Endothelial cell (in vitro differentiated cells): ENCODE data around the gene SMAD6. TPM values are rescaled to one million over a fixed set of nuclear protein-coding genes. Genes with fewer than 3 reads are reported as not detected.

Experiments used
- DNase-seq: peaks from one replicate; pipeline ENCODE4 v3.0.0; 2021; ENCODE audit warnings: low spot score
- H3K27ac Mint-ChIP-seq: one replicate; pipeline ENCODE4 v1.8.0; 2021; ENCODE audit warnings: mixed read lengths, inconsistent platforms; ENCODE audit not compliant: unreplicated experiment
- H3K27me3 Mint-ChIP-seq: one replicate; pipeline ENCODE4 v1.8.0; 2021; ENCODE audit warnings: mild to moderate bottlenecking, moderate library complexity, mixed read lengths, inconsistent platforms; ENCODE audit not compliant: unreplicated experiment
- H3K36me3 Mint-ChIP-seq: one replicate; pipeline ENCODE4 v1.8.0; 2021; ENCODE audit warnings: mild to moderate bottlenecking, low read depth, mixed read lengths, inconsistent platforms; ENCODE audit not compliant: unreplicated experiment
- H3K4me1 Mint-ChIP-seq: one replicate; pipeline ENCODE4 v1.8.0; 2021; ENCODE audit warnings: mild to moderate bottlenecking, mixed read lengths, inconsistent platforms; ENCODE audit not compliant: unreplicated experiment
- H3K4me3 Mint-ChIP-seq: one replicate; pipeline ENCODE4 v1.8.0; 2021; ENCODE audit warnings: mild to moderate bottlenecking, mixed read lengths, inconsistent platforms; ENCODE audit not compliant: unreplicated experiment
- H3K9me3 Mint-ChIP-seq: one replicate; pipeline ENCODE4 v1.8.0; 2021; ENCODE audit warnings: mixed read lengths, inconsistent platforms; ENCODE audit not compliant: unreplicated experiment
- total RNA-seq: library from RNA; stranded (reverse); fragmentation: NEBNext Ultra II Directional; extraction: Animal tissue kit (Norgen Biotek cat#: 25700); gene quantifications from one replicate; pipeline ENCODE4 v1.2.1, GENCODE V29; 2021; ENCODE audit not compliant: unreplicated experiment
- TF ChIP-seq, protein P1 (sequence below): fragments of 200-600 bp; sonication (generic); IDR thresholded peaks from one replicate; pipeline ENCODE4 v1.5.0; 2021; ENCODE audit warnings: antibody characterized with exemption; ENCODE audit not compliant: unreplicated experiment

The SMAD6 gene
- total RNA-seq, 1 donor from 2014 or later = 21.3 TPM

GRCh38 chr15:66718220-66718988 is 16.4 kb downstream of the SMAD6 start:
- Mint-ChIP-seq H3K27me3 (peaks cover 5% of the 10 kb centered on the region), H3K9me3 (no peaks in the 10 kb centered on the region), H3K27ac (no peak overlapping the region), H3K4me1 (peaks cover 56% of the 10 kb centered on the region), H3K36me3 (peaks cover 32% of the 10 kb centered on the region), H3K4me3 (no peak overlapping the region)
- DNase-seq = no peak
- TF ChIP-seq, protein P1, sequence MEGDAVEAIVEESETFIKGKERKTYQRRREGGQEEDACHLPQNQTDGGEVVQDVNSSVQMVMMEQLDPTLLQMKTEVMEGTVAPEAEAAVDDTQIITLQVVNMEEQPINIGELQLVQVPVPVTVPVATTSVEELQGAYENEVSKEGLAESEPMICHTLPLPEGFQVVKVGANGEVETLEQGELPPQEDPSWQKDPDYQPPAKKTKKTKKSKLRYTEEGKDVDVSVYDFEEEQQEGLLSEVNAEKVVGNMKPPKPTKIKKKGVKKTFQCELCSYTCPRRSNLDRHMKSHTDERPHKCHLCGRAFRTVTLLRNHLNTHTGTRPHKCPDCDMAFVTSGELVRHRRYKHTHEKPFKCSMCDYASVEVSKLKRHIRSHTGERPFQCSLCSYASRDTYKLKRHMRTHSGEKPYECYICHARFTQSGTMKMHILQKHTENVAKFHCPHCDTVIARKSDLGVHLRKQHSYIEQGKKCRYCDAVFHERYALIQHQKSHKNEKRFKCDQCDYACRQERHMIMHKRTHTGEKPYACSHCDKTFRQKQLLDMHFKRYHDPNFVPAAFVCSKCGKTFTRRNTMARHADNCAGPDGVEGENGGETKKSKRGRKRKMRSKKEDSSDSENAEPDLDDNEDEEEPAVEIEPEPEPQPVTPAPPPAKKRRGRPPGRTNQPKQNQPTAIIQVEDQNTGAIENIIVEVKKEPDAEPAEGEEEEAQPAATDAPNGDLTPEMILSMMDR = no peak

DNA sequence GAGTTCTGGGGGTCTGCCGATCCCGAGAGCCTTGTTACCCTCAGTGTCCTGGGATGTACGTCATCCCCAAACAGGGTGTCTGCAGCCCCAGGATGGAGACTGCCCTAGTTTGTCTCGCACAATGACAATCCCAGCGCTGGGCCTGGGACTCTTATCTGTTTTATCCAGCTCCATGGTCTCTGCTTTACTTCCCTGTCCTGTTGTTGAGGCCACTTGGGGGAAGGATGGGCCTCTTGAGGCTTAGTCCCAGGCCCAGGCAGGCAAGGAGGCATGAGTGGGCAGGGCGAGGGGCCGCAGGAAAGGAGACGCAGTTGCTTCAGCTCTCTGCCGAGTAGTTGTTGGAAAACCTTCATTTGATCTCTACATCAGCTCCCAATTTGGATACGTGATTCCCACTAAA is 17.4 kb downstream of the SMAD6 start:
- TF ChIP-seq, protein P1 = no peak
- H3K27ac Mint-ChIP-seq = no peak overlapping the region
- peaks cover 32% of the 10 kb centered on the region for H3K36me3 Mint-ChIP-seq
- H3K9me3 Mint-ChIP-seq = no peaks in the 10 kb centered on the region
- no peak for DNase-seq
- peaks cover 5% of the 10 kb centered on the region for H3K27me3 Mint-ChIP-seq
- peaks cover 47% of the 10 kb centered on the region for H3K4me1 Mint-ChIP-seq
- H3K4me3 Mint-ChIP-seq = no peak overlapping the region

DNA sequence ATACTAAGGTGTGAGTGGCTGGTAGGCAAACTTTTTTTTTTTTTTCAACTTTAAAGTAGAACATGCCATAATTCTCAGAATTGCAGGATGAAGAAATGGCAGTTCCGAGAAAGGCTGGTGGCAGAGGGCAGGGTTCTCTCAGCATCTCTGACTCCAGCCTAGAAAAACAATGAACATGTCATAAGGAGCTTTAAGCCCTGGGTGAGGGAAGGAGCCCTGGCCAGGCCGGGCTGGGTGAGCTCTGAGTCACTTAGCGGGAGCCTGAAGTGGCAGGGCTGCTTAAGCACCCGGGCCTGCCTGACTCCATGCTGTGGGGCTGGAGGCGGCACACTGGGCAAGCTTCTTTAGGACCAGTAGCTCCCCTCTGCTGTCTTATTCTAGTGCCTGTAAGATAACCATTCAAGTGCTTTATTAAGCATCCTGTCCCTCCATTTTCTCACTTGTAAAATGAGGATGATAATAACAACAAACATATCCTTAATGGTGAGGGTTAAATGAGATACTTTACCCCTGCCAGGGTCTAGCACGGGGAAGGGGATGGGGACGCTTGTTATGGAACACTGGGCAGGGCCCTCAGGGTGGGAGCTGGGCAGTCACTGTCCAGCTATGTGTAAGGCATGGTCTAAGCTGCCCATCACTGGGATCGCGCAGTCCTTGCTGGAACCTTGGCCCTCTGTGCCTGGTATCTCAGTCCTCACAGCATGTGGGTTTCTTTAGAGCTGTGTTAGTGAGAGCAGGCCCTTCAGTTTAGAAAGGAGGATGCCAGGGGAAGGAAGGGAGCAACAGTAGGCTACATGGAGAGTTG is 18.4 kb downstream of the SMAD6 start:
- no peak for DNase-seq
- Mint-ChIP-seq H3K36me3 (peaks cover 32% of the 10 kb centered on the region), H3K27me3 (peaks cover 5% of the 10 kb centered on the region), H3K4me3 (no peak overlapping the region), H3K4me1 (peaks cover 40% of the 10 kb centered on the region), H3K27ac (no peak overlapping the region), H3K9me3 (no peaks in the 10 kb centered on the region)
- TF ChIP-seq, protein P1 = no peak

GRCh38 chr15:66721020-66721419 is 19.0 kb downstream of the SMAD6 start:
- DNase-seq = no peak
- no peaks in the 10 kb centered on the region for H3K9me3 Mint-ChIP-seq
- no peak overlapping the region for H3K27ac Mint-ChIP-seq
- no peak overlapping the region for H3K4me3 Mint-ChIP-seq
- H3K4me1 Mint-ChIP-seq = peaks cover 34% of the 10 kb centered on the region
- TF ChIP-seq, protein P1 = no peak
- peaks cover 4% of the 10 kb centered on the region for H3K27me3 Mint-ChIP-seq
- H3K36me3 Mint-ChIP-seq = peaks cover 27% of the 10 kb centered on the region

DNA sequence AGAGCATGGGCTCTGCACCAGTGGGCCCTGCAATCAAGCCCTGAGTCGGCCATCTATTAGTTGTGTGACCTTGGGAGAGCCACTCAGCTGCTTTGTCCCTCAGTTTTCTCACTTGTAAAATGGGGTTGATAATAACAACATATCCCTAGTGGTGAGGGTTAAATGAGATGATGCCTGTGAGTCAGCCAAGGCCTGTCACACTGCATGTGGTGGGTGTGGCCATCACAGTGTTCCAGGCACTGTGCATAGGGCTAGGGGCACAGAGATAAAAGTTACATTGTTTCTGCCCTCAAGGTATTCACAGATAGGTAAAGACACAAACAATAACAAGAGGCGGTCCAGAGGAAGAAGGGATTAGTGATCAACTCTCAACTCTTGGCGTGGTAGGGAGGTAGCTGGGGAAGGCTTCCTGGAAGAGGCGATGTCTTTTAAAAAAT is 19.5 kb downstream of the SMAD6 start:
- peaks cover 2% of the 10 kb centered on the region for H3K27me3 Mint-ChIP-seq
- no peak overlapping the region for H3K27ac Mint-ChIP-seq
- H3K36me3 Mint-ChIP-seq = peaks cover 25% of the 10 kb centered on the region
- H3K4me3 Mint-ChIP-seq = no peak overlapping the region
- no peaks in the 10 kb centered on the region for H3K9me3 Mint-ChIP-seq
- peaks cover 29% of the 10 kb centered on the region for H3K4me1 Mint-ChIP-seq
- no peak for DNase-seq
- TF ChIP-seq, protein P1 = no peak
